PC-9 (cell line): Measurements from ENCODE around the gene FGD2.

Source experiments
- CTCF ChIP-seq: fragments of 200-600 bp; sonication (generic); conservative IDR thresholded peaks from 2 replicates; pipeline ENCODE4 v1.6.1; 2017; ENCODE audit warnings: mixed run types, antibody characterized with exemption, mild to moderate bottlenecking, moderate library complexity
- EZH2 ChIP-seq: fragments of 200-600 bp; sonication (generic); IDR thresholded peaks from 2 replicates; pipeline ENCODE4 v1.8.0; 2017; ENCODE audit warnings: antibody characterized with exemption, low read depth

- no peak for TF ChIP-seq CTCF
- no peak for TF ChIP-seq EZH2
These were observed 51.1 kb downstream of the FGD2 start for GRCh38 chr6:37056439-37057127.
